Measurements from ENCODE around the gene ACAD8. TPM values are rescaled to one million over a fixed set of nuclear protein-coding genes. Genes with fewer than 3 reads are reported as not detected.
"Not testable (repeated sequence)": the region's sequence is repeated elsewhere in the genome, so short reads cannot be mapped to it uniquely, and the experiment has no call there.

ACAD8 gene
- total RNA-seq, 1 donor from 2014 or later, result 13.0 TPM

DNA sequence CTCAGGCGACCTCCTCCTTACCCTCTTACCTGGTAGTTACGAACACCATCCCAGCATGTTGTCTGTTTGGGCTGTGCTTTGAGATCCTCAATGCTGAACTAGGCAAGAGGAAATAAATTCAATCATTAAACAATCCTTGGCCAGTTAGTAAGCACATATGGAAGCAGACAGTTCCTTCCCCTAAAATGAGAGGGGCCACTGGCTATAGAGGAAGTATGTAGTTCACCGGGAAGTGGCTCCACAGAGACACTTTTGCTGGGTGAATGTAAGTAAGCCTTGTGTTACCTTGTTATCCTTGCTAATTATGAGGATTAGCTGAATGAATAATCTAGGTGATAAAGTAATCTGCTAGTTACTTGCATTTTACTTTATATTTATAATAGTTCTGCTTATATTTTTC lies 3.1 kb upstream of the ACAD8 start:
- Histone ChIP-seq H3K27ac (ENCODE audit: low read depth, low read length) (no peak overlapping the region), H3K9me3 (ENCODE audit: control insufficient read depth in 3 of 3, low read length in 3 of 3) (no peaks in the 10 kb centered on the region), H3K4me3 (ENCODE audit: low read length in 3 of 3) (no peak overlapping the region), H3K9ac (ENCODE audit: low read depth in 1 of 3, low read length in 3 of 3) (no peak overlapping the region), H3K36me3 (ENCODE audit: control insufficient read depth in 3 of 3, insufficient read depth in 3 of 3, low read length in 3 of 3) (peaks cover 37 to 57% (median 55%) of the 10 kb centered on the region in 3 donors), H3K4me1 (ENCODE audit: control insufficient read depth in 3 of 3, insufficient read depth in 3 of 3, low read length in 3 of 3) (peaks cover 14 to 20% (median 18%) of the 10 kb centered on the region in 3 donors), H3K27me3 (ENCODE audit: control insufficient read depth in 3 of 3, insufficient read depth in 3 of 3, low read length in 3 of 3) (no peaks in the 10 kb centered on the region)

DNA sequence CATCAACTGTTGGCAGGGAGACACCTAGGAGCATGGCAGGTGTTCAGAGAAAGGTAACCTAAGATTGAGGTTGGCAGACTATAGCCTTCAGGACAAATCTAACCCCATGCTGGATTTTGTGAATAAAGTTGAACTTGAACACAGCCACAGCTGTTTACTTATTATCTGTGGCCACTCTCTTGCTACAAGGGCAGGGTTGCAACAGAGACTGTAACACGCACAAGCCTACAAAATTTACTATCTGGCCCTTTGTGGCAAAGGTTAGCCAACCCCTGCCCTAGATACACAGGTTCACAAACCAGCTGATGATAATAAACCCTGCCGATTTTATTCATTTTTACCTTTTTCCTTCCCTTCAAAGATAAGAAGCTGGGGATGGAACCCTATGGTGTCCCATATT lies 2.7 kb upstream of the ACAD8 start:
- peaks cover 14 to 20% (median 18%) of the 10 kb centered on the region in 3 donors for H3K4me1 ChIP-seq (ENCODE audit: control insufficient read depth in 3 of 3, insufficient read depth in 3 of 3, low read length in 3 of 3)
- H3K9ac ChIP-seq (ENCODE audit: low read depth in 1 of 3, low read length in 3 of 3), result no peak overlapping the region
- no peaks in the 10 kb centered on the region for H3K9me3 ChIP-seq (ENCODE audit: control insufficient read depth in 3 of 3, low read length in 3 of 3)
- H3K4me3 ChIP-seq (ENCODE audit: low read length in 3 of 3), result no peak overlapping the region
- H3K36me3 ChIP-seq (ENCODE audit: control insufficient read depth in 3 of 3, insufficient read depth in 3 of 3, low read length in 3 of 3), result peaks cover 36 to 54% (median 51%) of the 10 kb centered on the region in 3 donors
- no peak overlapping the region for H3K27ac ChIP-seq (ENCODE audit: low read depth, low read length)
- no peaks in the 10 kb centered on the region for H3K27me3 ChIP-seq (ENCODE audit: control insufficient read depth in 3 of 3, insufficient read depth in 3 of 3, low read length in 3 of 3)

- Histone ChIP-seq H3K27ac (ENCODE audit: low read depth, low read length) (peak overlapping the region; percentile 10), H3K36me3 (ENCODE audit: control insufficient read depth in 3 of 3, insufficient read depth in 3 of 3, low read length in 3 of 3) (peaks cover 18 to 42% (median 39%) of the 10 kb centered on the region in 3 donors)
Observed at GRCh38 chr11:134252346-134253187, 801 bp upstream of the ACAD8 start.

DNA sequence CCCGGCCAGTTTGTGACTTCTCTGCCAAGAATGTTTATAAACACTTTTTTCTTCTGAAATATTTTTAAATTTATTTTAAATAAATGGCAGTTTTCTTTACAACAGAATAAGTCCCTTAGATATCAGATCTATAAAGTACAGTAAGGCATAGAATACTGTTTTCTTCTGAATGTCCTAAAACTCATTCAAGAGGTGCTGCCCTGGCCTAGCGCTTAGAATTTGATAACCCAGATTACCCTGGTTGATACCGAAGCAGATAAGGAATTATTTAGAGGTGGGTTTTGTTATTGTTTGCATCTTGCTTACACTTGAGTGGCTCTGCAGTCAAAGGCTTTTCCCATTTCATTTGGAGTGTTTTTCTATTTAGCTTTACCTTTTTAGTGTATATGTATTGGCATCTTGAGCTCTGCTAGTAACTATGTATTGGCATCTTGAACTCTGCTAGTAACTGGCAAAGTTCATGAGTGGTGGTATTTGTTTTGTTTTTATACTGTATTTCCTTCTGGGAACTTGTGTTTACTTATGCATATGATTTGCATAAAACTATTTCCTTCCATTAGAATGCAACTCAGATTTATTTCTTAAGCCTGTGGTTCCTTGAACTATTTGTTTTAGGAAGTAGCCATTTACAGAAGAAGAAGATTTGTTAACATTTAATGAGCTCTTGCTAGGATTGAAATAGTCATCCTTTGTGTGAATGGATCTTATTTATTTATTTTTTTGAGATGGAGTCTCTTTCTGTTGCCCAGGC lies 1.2 kb downstream of the ACAD8 start:
- no peaks in the 10 kb centered on the region for H3K27me3 ChIP-seq (ENCODE audit: control insufficient read depth in 3 of 3, insufficient read depth in 3 of 3, low read length in 3 of 3)
- peaks cover 14 to 20% (median 18%) of the 10 kb centered on the region in 3 donors for H3K4me1 ChIP-seq (ENCODE audit: control insufficient read depth in 3 of 3, insufficient read depth in 3 of 3, low read length in 3 of 3)
- no peak overlapping the region for H3K27ac ChIP-seq (ENCODE audit: low read depth, low read length)
- H3K36me3 ChIP-seq (ENCODE audit: control insufficient read depth in 3 of 3, insufficient read depth in 3 of 3, low read length in 3 of 3), result peaks cover 23 to 37% (median 35%) of the 10 kb centered on the region in 3 donors
- no peaks in the 10 kb centered on the region for H3K9me3 ChIP-seq (ENCODE audit: control insufficient read depth in 3 of 3, low read length in 3 of 3)
- H3K9ac ChIP-seq (ENCODE audit: low read depth in 1 of 3, low read length in 3 of 3), result peak overlapping the region; percentile 47 to 66 (median 58)
- H3K4me3 ChIP-seq (ENCODE audit: low read length in 3 of 3), result peak overlapping the region; percentile 55 to 79 (median 72)

More at GRCh38 chr11:134252346-134253187, 801 bp upstream of the ACAD8 start:
- Histone ChIP-seq H3K4me1 (ENCODE audit: control insufficient read depth in 3 of 3, insufficient read depth in 3 of 3, low read length in 3 of 3) (peaks cover 14 to 20% (median 18%) of the 10 kb centered on the region in 3 donors), H3K4me3 (ENCODE audit: low read length in 3 of 3) (peak overlapping the region; percentile 79 to 96 (median 85)), H3K9ac (ENCODE audit: low read depth in 1 of 3, low read length in 3 of 3) (peak overlapping the region; percentile 67 to 87 (median 78)), H3K9me3 (ENCODE audit: control insufficient read depth in 3 of 3, low read length in 3 of 3) (no peaks in the 10 kb centered on the region), H3K27me3 (ENCODE audit: control insufficient read depth in 3 of 3, insufficient read depth in 3 of 3, low read length in 3 of 3) (no peaks in the 10 kb centered on the region)

- H3K36me3 ChIP-seq (ENCODE audit: control insufficient read depth in 3 of 3, insufficient read depth in 3 of 3, low read length in 3 of 3), result peaks cover 22 to 37% (median 35%) of the 10 kb centered on the region in 3 donors
- H3K27ac ChIP-seq (ENCODE audit: low read depth, low read length); H3K9me3 ChIP-seq (ENCODE audit: control insufficient read depth in 3 of 3, low read length in 3 of 3); H3K4me3 ChIP-seq (ENCODE audit: low read length in 3 of 3); H3K9ac ChIP-seq (ENCODE audit: low read depth in 1 of 3, low read length in 3 of 3); H3K27me3 ChIP-seq (ENCODE audit: control insufficient read depth in 3 of 3, insufficient read depth in 3 of 3, low read length in 3 of 3): not testable (repeated sequence)
- H3K4me1 ChIP-seq (ENCODE audit: control insufficient read depth in 3 of 3, insufficient read depth in 3 of 3, low read length in 3 of 3), result peaks cover 14 to 20% (median 18%) of the 10 kb centered on the region in 3 donors
Observed at GRCh38 chr11:134255184-134255561, 1.8 kb downstream of the ACAD8 start.

DNA sequence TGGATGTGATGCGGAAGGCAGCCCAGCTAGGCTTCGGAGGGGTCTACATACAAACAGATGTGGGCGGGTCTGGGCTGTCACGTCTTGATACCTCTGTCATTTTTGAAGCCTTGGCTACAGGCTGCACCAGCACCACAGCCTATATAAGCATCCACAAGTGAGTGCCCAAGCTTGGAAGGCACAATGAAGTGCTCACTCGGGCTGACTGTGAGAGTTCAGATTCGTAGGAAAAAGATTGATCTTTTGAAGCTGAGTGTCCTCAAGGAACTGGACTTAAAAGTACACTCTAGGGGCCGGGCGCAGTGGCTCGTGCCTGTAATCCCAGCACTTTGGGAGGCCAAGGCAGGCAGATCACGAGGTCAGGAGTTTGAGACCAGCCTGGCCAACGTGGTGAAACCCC lies 3.7 kb downstream of the ACAD8 start:
- Histone ChIP-seq H3K9me3 (ENCODE audit: control insufficient read depth in 3 of 3, low read length in 3 of 3) (no peaks in the 10 kb centered on the region), H3K9ac (ENCODE audit: low read depth in 1 of 3, low read length in 3 of 3) (no peak overlapping the region), H3K4me1 (ENCODE audit: control insufficient read depth in 3 of 3, insufficient read depth in 3 of 3, low read length in 3 of 3) (peaks cover 12 to 16% (median 13%) of the 10 kb centered on the region in 3 donors), H3K4me3 (ENCODE audit: low read length in 3 of 3) (no peak overlapping the region), H3K27me3 (ENCODE audit: control insufficient read depth in 3 of 3, insufficient read depth in 3 of 3, low read length in 3 of 3) (no peaks in the 10 kb centered on the region), H3K27ac (ENCODE audit: low read depth, low read length) (no peak overlapping the region), H3K36me3 (ENCODE audit: control insufficient read depth in 3 of 3, insufficient read depth in 3 of 3, low read length in 3 of 3) (peaks cover 34 to 45% (median 44%) of the 10 kb centered on the region in 3 donors)

- peaks cover 5 to 12% (median 7%) of the 10 kb centered on the region in 3 donors for H3K4me1 ChIP-seq (ENCODE audit: control insufficient read depth in 3 of 3, insufficient read depth in 3 of 3, low read length in 3 of 3)
- peaks cover 46 to 60% (median 59%) of the 10 kb centered on the region in 3 donors for H3K36me3 ChIP-seq (ENCODE audit: control insufficient read depth in 3 of 3, insufficient read depth in 3 of 3, low read length in 3 of 3)
- H3K27me3 ChIP-seq (ENCODE audit: control insufficient read depth in 3 of 3, insufficient read depth in 3 of 3, low read length in 3 of 3), result no peaks in the 10 kb centered on the region
- no peak overlapping the region for H3K27ac ChIP-seq (ENCODE audit: low read depth, low read length)
- no peak overlapping the region for H3K4me3 ChIP-seq (ENCODE audit: low read length in 3 of 3)
- no peak overlapping the region for H3K9ac ChIP-seq (ENCODE audit: low read depth in 1 of 3, low read length in 3 of 3)
- no peaks in the 10 kb centered on the region for H3K9me3 ChIP-seq (ENCODE audit: control insufficient read depth in 3 of 3, low read length in 3 of 3)
Observed at GRCh38 chr11:134258577-134258976, 5.2 kb downstream of the ACAD8 start.

DNA sequence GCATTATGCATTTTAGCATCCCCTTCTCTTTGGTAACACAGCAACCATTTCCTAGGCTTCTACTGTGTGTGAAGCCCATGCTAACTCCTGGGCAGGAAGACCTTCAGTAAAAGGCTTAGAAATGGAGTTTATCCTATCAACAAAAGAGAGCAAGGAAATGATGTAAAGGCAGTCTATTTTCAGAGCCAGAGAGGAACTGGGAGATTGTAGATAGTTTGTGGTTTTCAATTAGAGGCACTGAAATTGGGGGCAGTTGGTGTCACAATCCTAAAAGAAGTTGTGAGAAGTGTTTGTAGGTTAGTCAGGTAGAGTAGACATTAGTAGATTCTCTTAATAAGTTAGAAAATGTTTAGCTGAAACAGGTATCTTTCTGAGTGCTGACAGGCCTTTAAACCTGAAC lies 7.1 kb downstream of the ACAD8 start:
- H3K27me3 ChIP-seq (ENCODE audit: control insufficient read depth in 3 of 3, insufficient read depth in 3 of 3, low read length in 3 of 3), result no peaks in the 10 kb centered on the region
- H3K9ac ChIP-seq (ENCODE audit: low read depth in 1 of 3, low read length in 3 of 3), result no peak overlapping the region
- peaks cover 0 to 2% (median 0%) of the 10 kb centered on the region in 3 donors for H3K4me1 ChIP-seq (ENCODE audit: control insufficient read depth in 3 of 3, insufficient read depth in 3 of 3, low read length in 3 of 3)
- peaks cover 53 to 68% (median 65%) of the 10 kb centered on the region in 3 donors for H3K36me3 ChIP-seq (ENCODE audit: control insufficient read depth in 3 of 3, insufficient read depth in 3 of 3, low read length in 3 of 3)
- H3K27ac ChIP-seq (ENCODE audit: low read depth, low read length), result no peak overlapping the region
- H3K9me3 ChIP-seq (ENCODE audit: control insufficient read depth in 3 of 3, low read length in 3 of 3), result no peaks in the 10 kb centered on the region
- H3K4me3 ChIP-seq (ENCODE audit: low read length in 3 of 3), result no peak overlapping the region

DNA sequence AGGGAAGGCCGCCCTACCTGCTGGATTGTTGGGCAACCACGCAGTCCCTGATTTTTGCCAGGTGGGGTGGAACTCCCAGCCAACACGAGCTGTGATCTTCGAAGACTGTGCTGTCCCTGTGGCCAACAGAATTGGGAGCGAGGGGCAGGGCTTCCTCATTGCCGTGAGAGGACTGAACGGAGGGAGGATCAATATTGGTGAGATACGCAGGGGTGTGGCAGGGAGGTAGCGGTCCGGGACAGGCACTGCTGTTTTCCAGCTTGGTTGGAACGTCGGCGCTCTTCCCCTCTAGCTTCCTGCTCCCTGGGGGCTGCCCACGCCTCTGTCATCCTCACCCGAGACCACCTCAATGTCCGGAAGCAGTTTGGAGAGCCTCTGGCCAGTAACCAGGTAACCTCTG lies 7.6 kb downstream of the ACAD8 start:
- Histone ChIP-seq H3K9ac (ENCODE audit: low read depth in 1 of 3, low read length in 3 of 3) (no peak overlapping the region), H3K9me3 (ENCODE audit: control insufficient read depth in 3 of 3, low read length in 3 of 3) (no peaks in the 10 kb centered on the region), H3K4me3 (ENCODE audit: low read length in 3 of 3) (no peak overlapping the region), H3K27ac (ENCODE audit: low read depth, low read length) (no peak overlapping the region), H3K4me1 (ENCODE audit: control insufficient read depth in 3 of 3, insufficient read depth in 3 of 3, low read length in 3 of 3) (peaks cover 0 to 2% (median 0%) of the 10 kb centered on the region in 3 donors), H3K27me3 (ENCODE audit: control insufficient read depth in 3 of 3, insufficient read depth in 3 of 3, low read length in 3 of 3) (no peaks in the 10 kb centered on the region), H3K36me3 (ENCODE audit: control insufficient read depth in 3 of 3, insufficient read depth in 3 of 3, low read length in 3 of 3) (peaks cover 53 to 68% (median 65%) of the 10 kb centered on the region in 3 donors)
